Measurements from ENCODE around the gene MORC2. TPM values are rescaled to one million over a fixed set of nuclear protein-coding genes. Genes with fewer than 3 reads are reported as not detected.
A peak's percentile ranks its signal among the peaks of the same experiment; 100 is the strongest.

Gene MORC2
- total and polyA plus RNA-seq, 10 of the 15 experiments (the other 5 are each of a cell fraction or from before 2014, with no cell fraction given), result 1.7 to 16.3 (median 9.0) TPM

GRCh38 chr22:30920407-30920806, 48.2 kb downstream of the MORC2 start (continued):
- no peak for TF ChIP-seq ATF3 (IDR thresholded peaks at IDR 0.05; ENCODE audit: borderline replicate concordance, extremely low read depth, low read depth, low read length)
- TF ChIP-seq SMAD5 (IDR thresholded peaks at IDR 0.05; ENCODE audit: low read depth), result no peak
- TF ChIP-seq, protein P1, sequence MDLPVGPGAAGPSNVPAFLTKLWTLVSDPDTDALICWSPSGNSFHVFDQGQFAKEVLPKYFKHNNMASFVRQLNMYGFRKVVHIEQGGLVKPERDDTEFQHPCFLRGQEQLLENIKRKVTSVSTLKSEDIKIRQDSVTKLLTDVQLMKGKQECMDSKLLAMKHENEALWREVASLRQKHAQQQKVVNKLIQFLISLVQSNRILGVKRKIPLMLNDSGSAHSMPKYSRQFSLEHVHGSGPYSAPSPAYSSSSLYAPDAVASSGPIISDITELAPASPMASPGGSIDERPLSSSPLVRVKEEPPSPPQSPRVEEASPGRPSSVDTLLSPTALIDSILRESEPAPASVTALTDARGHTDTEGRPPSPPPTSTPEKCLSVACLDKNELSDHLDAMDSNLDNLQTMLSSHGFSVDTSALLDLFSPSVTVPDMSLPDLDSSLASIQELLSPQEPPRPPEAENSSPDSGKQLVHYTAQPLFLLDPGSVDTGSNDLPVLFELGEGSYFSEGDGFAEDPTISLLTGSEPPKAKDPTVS (IDR thresholded peaks at IDR 0.05; ENCODE audit: low read depth, low read length), result no peak
- TF ChIP-seq RELB (IDR thresholded peaks at IDR 0.05; ENCODE audit: low read depth), result no peak
- no peak for TF ChIP-seq KLF5 (IDR thresholded peaks at IDR 0.05; ENCODE audit: partially characterized antibody)
- TF ChIP-seq, protein P2, sequence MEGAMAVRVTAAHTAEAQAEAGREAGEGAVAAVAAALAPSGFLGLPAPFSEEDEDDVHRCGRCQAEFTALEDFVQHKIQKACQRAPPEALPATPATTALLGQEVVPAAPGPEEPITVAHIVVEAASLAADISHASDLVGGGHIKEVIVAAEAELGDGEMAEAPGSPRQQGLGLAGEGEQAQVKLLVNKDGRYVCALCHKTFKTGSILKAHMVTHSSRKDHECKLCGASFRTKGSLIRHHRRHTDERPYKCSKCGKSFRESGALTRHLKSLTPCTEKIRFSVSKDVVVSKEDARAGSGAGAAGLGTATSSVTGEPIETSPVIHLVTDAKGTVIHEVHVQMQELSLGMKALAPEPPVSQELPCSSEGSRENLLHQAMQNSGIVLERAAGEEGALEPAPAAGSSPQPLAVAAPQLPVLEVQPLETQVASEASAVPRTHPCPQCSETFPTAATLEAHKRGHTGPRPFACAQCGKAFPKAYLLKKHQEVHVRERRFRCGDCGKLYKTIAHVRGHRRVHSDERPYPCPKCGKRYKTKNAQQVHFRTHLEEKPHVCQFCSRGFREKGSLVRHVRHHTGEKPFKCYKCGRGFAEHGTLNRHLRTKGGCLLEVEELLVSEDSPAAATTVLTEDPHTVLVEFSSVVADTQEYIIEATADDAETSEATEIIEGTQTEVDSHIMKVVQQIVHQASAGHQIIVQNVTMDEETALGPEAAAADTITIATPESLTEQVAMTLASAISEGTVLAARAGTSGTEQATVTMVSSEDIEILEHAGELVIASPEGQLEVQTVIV (IDR thresholded peaks at IDR 0.05; ENCODE audit: borderline replicate concordance, partially characterized antibody), result no peak
- TF ChIP-seq PAX8 (IDR thresholded peaks at IDR 0.05), result no peak
- peak; percentile 82; the same call in 1 of the 2 replicates for TF ChIP-seq SMC3 (IDR thresholded peaks at IDR 0.05; ENCODE audit: borderline replicate concordance, low read length)
- TF ChIP-seq, protein P3, sequence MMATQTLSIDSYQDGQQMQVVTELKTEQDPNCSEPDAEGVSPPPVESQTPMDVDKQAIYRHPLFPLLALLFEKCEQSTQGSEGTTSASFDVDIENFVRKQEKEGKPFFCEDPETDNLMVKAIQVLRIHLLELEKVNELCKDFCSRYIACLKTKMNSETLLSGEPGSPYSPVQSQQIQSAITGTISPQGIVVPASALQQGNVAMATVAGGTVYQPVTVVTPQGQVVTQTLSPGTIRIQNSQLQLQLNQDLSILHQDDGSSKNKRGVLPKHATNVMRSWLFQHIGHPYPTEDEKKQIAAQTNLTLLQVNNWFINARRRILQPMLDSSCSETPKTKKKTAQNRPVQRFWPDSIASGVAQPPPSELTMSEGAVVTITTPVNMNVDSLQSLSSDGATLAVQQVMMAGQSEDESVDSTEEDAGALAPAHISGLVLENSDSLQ (IDR thresholded peaks at IDR 0.05), result no peak
- TF ChIP-seq MXI1 (IDR thresholded peaks at IDR 0.05; ENCODE audit: low read depth, low read length), result peak; percentile 75
- TF ChIP-seq TARDBP (IDR thresholded peaks at IDR 0.05; ENCODE audit: borderline replicate concordance), result no peak
- no peak for TF ChIP-seq SUPT20H (IDR thresholded peaks at IDR 0.05; ENCODE audit: borderline replicate concordance, control insufficient read depth, low read depth, low read length)
- no peak for TF ChIP-seq SUZ12 (IDR thresholded peaks at IDR 0.05; ENCODE audit: unreplicated experiment)
- TF ChIP-seq SIX5 (IDR thresholded peaks at IDR 0.05; ENCODE audit: low read depth, low read length, severe bottlenecking), result no peak
- TF ChIP-seq MAX (IDR thresholded peaks at IDR 0.05; ENCODE audit: low read depth, low read length), result no peak
- no peak for TF ChIP-seq STAT1 (conservative IDR thresholded peaks at IDR 0.05)
- no peak for TF ChIP-seq HDAC6 (IDR thresholded peaks at IDR 0.05; ENCODE audit: unreplicated experiment)
- no peak for TF ChIP-seq JUNB (IDR thresholded peaks at IDR 0.05)
- peak; percentile 25; the same call in 1 of the 2 replicates for TF ChIP-seq YY1 (IDR thresholded peaks at IDR 0.05; ENCODE audit: low read depth, low read length)
- TF ChIP-seq RFX5 (IDR thresholded peaks at IDR 0.05; ENCODE audit: low read depth, low read length), result no peak
- TF ChIP-seq FOXM1 (IDR thresholded peaks at IDR 0.05; ENCODE audit: low read depth, low read length), result no peak

All from GM12878 (cell line).